Calu3 (cell line): ENCODE results near the gene MEIS3. TPM values are rescaled to one million over a fixed set of nuclear protein-coding genes. Genes with fewer than 3 reads are reported as not detected.

Experiments used
- BruUV-seq: library from RNA; stranded (reverse); fragments of 400-500 nt; replicated peaks from 2 replicates; lab custom pipeline; 2021; lab: Mats Ljungman, UMichigan
- CTCF ChIA-PET: fragments of 300-600 bp; sonication (Branson Sonifier 250); formaldehyde crosslinking; loops from one replicate; lab custom pipeline; 2022; ENCODE audit warnings: antibody characterized with exemption; lab: Charles Lee
- DNase-seq: peaks from one replicate; pipeline ENCODE4 v3.0.0; 2022
- H3K27ac Mint-ChIP-seq: one replicate; pipeline ENCODE4 v1.8.0; 2022; ENCODE audit warnings: mixed read lengths; ENCODE audit not compliant: unreplicated experiment
- H3K27me3 Mint-ChIP-seq: one replicate; pipeline ENCODE4 v1.8.0; 2022; ENCODE audit warnings: mixed read lengths; ENCODE audit not compliant: unreplicated experiment
- H3K36me3 Mint-ChIP-seq: one replicate; pipeline ENCODE4 v1.8.0; 2022; ENCODE audit warnings: mild to moderate bottlenecking, moderate library complexity, mixed read lengths; ENCODE audit not compliant: insufficient read depth, unreplicated experiment
- H3K4me1 Mint-ChIP-seq: one replicate; pipeline ENCODE4 v1.8.0; 2022; ENCODE audit warnings: mild to moderate bottlenecking, low read depth, mixed read lengths; ENCODE audit not compliant: unreplicated experiment
- H3K4me3 Mint-ChIP-seq: one replicate; pipeline ENCODE4 v1.8.0; 2022; ENCODE audit warnings: mild to moderate bottlenecking, low read depth, moderate library complexity, mixed read lengths; ENCODE audit not compliant: unreplicated experiment
- H3K9me3 Mint-ChIP-seq: one replicate; pipeline ENCODE4 v1.8.0; 2022; ENCODE audit warnings: low read depth, mixed read lengths; ENCODE audit not compliant: unreplicated experiment
- CTCF ChIP-seq: fragments of 200-600 bp; IDR thresholded peaks from one replicate; pipeline ENCODE4 v1.8.0; 2022; ENCODE audit warnings: antibody characterized with exemption; ENCODE audit not compliant: unreplicated experiment
- intact Hi-C: fragments of 100-400 bp; cut with micrococcal nuclease; formaldehyde crosslinking; loops from one replicate; pipeline ENCODE4 v1.10.0; 2022; ENCODE audit not compliant: unreplicated experiment
- total RNA-seq: library from RNA; stranded (reverse); gene quantifications from 2 replicates; pipeline ENCODE4 v1.2.3, GENCODE V29; 2022

The MEIS3 gene
- total RNA-seq, 1 experiment from 2014 or later = 0.87 TPM

- Mint-ChIP-seq H3K27ac (no peak overlapping the region), H3K4me3 (no peak overlapping the region), H3K4me1 (peaks cover 41% of the 10 kb centered on the region), H3K27me3 (peaks cover 83% of the 10 kb centered on the region), H3K36me3 (peaks cover 12% of the 10 kb centered on the region), H3K9me3 (no peaks in the 10 kb centered on the region)
- no peak for TF ChIP-seq CTCF
- BruUV-seq = no TSS peak
- CTCF ChIA-PET = no interaction called here
- intact Hi-C loops = no loop called here
- DNase-seq = no peak
Observed at GRCh38 chr19:47421244-47421786, 2.0 kb upstream of the MEIS3 start.

GRCh38 chr19:47419789-47420188 is 462 bp upstream of the MEIS3 start:
- no peak overlapping the region for H3K27ac Mint-ChIP-seq
- peaks cover 12% of the 10 kb centered on the region for H3K36me3 Mint-ChIP-seq
- CTCF ChIA-PET = interaction anchor here (0.6 kb wide), 1 partner anchor 71 kb away, joined by 3 read pairs; the partner anchor contains the start of gene DHX34
- BruUV-seq = no TSS peak
- intact Hi-C loops = no loop called here
- H3K4me3 Mint-ChIP-seq = no peak overlapping the region
- TF ChIP-seq CTCF = no peak
- H3K27me3 Mint-ChIP-seq = peaks cover 95% of the 10 kb centered on the region
- H3K4me1 Mint-ChIP-seq = peaks cover 41% of the 10 kb centered on the region
- DNase-seq = no peak
- no peaks in the 10 kb centered on the region for H3K9me3 Mint-ChIP-seq

GRCh38 chr19:47418692-47419029 is 666 bp downstream of the MEIS3 start:
- Mint-ChIP-seq H3K4me1 (peaks cover 48% of the 10 kb centered on the region), H3K27ac (no peak overlapping the region), H3K36me3 (peaks cover 12% of the 10 kb centered on the region), H3K4me3 (peak overlapping the region; percentile 1), H3K9me3 (no peaks in the 10 kb centered on the region), H3K27me3 (peaks cover 100% of the 10 kb centered on the region)
- DNase-seq = no peak
- TF ChIP-seq CTCF = no peak
- CTCF ChIA-PET = no interaction called here
- BruUV-seq = no TSS peak
- intact Hi-C loops = no loop called here

GRCh38 chr19:47417746-47418691 is 1.3 kb downstream of the MEIS3 start:
- DNase-seq = no peak
- CTCF ChIA-PET = no interaction called here
- BruUV-seq = no TSS peak
- TF ChIP-seq CTCF = no peak
- Mint-ChIP-seq H3K27me3 (peaks cover 100% of the 10 kb centered on the region), H3K9me3 (no peaks in the 10 kb centered on the region), H3K27ac (no peak overlapping the region), H3K36me3 (peaks cover 12% of the 10 kb centered on the region), H3K4me3 (peak overlapping the region; percentile 1), H3K4me1 (peaks cover 44% of the 10 kb centered on the region)
- intact Hi-C loops = no loop called here
